Skin of body (tissue), 2 donors: ENCODE measurements around the gene PI4K2B. TPM values are rescaled to one million over a fixed set of nuclear protein-coding genes. Genes with fewer than 3 reads are reported as not detected.
"Not testable (repeated sequence)": the region's sequence is repeated elsewhere in the genome, so short reads cannot be mapped to it uniquely, and the experiment has no call there.

Source experiments
- DNase-seq: peaks from one replicate; lab custom pipeline; 2025; lab: John Stamatoyannopoulos, UW
- total RNA-seq: library from RNA; depleted of rRNA; stranded (reverse); fragments of >200 nt; gene quantifications from one replicate; pipeline ENCODE4 v1.2.3, GENCODE V29; 2014

Gene PI4K2B
- total RNA-seq = 16.4 TPM

DNA sequence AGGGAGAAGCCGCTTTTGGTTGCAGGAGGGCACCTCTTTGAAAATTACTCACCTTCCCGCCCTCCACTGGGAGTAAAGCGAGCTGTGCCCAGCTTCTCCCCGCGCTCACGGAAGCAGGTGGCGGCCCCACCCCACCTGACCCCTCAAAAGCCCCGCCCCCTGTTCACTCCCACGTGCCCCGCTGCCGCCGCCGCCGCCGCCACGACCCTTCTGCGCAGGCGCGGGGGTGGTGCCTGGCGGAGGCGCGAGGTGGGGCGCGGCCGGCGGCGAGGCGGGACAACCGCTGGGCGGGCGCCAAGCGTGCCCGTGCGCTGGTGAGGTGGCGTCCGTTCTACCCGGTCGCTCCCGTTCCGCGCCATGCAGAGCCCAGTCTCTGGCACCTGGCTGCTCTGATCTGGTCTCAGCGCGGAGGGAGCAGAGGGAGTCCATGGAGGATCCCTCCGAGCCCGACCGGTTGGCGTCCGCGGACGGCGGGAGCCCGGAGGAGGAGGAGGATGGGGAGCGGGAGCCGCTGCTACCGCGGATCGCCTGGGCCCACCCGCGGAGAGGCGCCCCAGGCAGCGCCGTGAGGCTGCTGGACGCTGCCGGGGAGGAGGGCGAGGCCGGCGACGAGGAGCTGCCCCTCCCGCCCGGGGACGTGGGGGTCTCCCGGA lies at the start of gene PI4K2B:
Gene PI4K2B, plus strand, starts transcription at position 297 of the 653 bp plus-strand sequence. Its CDS starts 131 bp downstream, at position 428.
- DNase-seq = peak; percentile 26

DNA sequence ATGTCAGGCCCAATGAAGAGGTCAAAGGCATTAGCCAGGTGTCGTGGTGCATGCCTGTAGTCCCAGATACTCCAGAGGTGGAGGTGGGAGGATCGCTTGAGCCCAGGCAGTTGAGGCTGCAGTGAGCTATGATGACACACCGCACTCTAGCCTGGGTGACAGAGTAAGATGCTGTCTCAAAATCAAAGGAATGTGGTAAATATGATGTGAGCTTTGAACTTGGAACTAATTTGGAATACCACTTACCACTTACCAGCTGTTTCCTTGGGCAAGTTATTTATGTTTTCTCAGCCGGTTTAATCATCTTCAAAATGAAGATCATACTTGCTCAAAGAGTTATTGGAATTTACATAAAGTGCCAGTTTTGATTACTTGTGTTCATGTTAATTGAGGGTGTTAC lies 49.8 kb upstream of the PI4K2B start:
- DNase-seq = no peak

DNA sequence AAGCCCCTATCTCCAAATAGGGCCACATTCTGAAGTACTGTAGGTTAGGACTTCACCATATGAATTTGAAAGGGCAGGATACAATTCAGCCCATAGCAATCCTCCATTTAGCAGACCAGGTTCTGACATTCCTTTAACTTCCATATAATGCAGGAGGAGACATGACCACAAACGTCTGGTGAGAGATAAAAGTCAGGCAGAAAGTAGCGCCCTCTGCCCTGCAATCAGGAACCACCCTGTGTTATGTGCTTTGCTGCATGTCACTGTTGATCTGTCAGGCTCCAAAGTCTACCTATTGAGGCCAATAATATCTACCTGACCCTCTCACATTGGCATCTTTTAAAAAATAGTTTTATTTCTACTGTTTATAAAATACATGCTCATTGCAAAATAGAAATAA lies 43.4 kb upstream of the PI4K2B start:
- DNase-seq = no peak

DNA sequence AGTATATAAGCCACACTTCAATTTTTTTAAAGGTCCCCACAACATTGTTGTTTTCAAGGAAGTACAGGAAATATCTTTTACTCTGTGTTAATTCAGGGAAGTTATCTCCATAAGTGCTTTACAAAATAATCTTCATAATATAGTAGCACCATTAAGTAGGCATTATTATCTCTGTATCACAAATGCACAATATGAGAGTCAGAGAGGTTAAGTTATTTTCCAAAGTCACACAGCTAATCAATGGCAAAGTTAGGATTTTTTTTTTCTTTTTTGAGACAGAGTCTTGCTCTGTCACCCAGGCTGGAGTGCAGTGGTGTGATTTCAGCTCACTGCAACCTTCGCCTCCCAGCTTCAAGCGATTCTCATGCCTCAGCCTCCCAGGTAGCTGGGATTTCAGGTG lies 35.1 kb upstream of the PI4K2B start:
- DNase-seq = no peak

DNA sequence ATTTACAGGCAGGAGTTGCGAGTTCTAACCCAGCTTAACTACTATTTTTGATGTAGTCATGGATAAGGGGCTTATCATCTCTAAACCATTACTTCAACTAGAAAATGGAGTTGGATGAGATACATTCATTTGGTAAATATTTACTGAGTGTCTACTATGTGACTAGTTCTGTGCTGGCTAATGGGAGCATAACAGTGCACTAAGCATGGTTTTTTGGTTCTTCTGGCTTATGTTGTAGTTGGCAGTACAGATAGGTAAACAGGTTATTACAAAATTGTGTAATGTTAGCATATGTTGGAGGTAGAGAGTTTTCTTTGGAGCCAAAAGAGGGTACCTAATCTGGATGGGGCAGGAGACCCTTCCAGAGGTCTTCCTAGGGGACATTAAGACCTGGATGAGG lies 25.8 kb upstream of the PI4K2B start:
- DNase-seq = no peak

DNA sequence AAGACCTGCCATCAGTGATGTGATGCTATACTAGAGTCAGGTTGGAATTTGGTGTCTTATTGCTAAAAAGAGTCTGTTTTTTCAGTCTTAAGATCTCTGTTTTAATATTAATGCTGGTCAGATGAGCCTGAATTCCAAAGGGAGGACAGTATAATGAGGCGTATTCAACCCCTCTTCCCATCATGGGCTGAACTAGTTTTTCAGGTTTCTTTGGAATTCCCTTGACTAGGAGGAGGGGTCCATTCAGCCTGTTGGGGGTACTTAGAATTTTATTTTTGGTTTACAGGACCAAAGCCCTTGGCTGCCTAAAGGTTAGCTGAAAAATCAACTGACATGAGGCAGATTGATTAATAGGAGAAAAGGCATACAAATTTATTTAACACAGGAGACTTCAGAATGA lies 24.1 kb upstream of the PI4K2B start:
- no peak for DNase-seq

DNA sequence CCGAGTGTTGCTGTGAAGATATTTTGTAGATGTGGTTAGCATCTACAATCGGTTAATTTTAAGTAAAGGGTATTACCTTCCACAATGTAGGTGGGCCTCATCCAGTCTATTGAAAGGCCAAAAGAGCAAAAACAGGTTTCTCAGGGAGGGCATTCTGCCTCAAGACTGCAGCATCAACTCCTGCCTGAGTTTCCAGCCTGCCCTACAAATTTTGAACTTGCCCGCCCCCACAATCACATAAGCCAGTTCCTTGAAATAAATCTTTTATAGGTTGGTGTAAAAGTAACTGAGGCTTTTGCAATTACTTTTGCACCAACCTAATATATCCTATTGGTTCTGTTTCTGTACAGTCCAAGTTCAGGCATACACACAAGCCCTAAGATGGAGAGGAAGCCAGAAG lies 22.1 kb upstream of the PI4K2B start:
- DNase-seq = no peak

DNA sequence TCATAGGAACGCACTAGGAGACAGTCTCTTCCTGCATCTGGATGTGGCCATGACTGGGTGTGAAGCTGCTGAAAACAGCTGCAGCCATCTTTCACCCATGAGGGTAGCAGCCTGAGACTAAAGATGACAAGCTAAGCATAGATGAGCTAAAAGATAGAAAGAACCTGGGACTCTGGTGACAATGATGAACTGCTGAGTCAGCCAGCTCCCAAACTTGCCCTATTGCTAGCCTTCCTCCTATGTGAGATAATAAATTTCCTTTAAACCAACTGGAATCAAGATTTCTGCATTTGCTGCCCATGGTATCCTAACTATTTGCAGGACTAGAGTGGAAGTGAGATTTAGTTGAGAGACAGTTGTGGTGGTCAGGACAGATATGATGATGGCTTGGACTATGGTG lies 21.0 kb upstream of the PI4K2B start:
- DNase-seq = no peak

DNA sequence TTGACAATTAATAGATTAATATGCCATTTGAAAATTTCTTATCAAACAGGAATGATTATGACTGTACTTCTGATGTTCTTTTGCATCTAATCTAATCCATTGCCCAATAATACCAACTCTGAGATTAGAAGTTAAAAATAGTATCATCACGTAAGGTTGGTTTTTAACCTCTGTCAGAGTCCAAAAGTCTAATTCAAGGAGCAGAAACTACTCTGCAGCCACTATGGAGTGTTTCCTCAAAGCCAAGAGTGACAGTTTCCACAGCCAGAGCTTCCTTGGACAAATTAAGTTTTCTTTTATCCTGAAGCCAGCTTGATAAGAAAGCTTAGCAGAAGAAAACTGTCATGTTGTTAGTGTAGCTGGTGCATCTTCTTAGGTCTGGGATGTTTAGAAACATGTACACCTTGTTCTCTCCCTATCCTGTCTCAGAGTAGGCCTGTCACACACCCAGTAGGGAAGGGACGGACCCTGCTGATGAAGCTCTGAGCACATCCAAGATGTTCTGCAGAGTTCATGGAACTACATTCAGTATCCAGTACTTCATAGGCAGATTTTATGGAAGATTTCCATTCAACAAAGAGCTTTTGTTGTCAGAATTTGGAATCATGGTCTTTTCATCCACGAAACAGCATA lies 20.4 kb upstream of the PI4K2B start:
- no peak for DNase-seq

DNA sequence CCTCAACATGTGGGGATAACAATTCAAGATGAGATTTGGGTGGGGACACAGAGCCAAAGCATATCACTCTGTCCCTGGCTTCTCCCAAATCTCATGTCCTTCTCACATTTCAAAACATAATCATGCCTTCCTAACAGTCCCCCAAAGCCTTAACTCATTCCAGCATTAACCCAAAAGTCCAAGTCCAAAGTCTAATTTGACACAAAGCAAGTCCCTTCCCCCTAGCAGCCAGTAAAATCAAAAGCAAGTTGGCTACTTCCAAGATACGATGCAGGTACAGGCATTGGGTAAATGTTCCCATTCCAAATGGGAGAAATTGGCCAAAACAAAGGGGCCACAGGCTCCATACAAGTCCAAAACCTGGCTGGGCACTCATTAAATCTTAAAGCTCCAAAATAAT lies 19.1 kb upstream of the PI4K2B start:
- not testable (repeated sequence) for DNase-seq

DNA sequence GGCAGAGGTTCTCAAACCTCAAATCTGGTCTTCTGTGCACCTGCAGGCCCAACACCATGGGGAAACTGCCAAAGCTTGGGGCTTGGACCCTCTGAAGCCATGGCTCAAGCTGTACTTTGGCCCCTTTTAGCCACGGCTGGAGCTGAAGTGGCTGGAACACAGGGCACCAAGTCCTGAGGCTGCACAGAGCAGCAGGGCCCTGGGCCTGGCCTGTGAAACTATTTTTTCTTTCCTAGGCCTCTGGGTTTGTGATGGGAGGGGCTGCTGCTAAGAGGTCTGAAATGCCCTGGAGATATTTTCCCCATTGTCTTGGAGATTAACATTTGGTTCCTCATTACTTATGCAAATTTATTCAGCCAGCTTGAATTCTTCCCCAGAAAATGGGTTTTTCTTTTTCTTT lies 18.3 kb upstream of the PI4K2B start:
- DNase-seq = no peak

DNA sequence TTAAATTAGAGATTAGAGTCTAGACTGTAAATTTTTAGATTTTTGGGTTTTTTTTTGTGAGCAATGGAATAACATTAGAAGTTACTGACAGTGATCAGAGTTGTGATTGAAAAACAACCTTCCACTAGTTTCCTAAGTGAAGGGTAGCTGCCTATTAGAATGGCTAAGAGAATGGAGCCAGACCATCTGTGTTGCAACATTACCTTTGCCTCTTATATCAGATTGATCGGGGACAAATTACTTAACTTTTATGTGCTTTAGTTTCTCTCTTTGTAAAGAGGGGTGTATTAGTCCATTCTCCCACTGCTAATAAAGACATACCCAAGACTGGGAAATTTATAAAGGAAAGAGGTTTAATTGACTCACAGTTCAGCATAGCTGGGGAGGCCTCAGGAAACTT lies 12.5 kb upstream of the PI4K2B start:
- DNase-seq = no peak

DNA sequence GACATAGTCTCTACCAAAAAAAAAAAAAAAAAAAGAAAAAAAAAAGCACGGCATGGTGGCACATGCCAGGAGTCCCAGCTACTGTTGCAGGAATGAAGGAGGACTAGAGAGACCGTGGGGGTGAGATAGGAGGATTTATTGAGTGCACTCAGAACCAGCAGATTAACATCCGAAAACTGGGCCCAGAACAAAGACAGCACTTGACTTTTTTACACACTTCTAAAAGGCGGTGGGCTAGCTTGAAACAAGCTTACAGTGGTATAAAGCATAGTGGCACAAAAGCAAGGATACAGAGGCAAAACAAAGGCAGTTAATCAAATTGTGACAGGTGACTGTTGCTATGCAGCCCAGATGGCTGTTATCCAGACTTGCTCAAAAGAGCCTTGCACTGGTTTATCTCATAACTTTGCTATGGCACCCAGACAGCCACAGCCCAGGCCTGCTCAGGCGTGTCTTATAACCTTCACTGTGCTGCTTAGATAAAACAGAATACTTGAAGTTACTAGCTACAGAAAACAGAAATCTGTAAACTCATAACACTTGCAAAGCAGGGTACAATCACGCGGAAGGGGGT lies 9.9 kb upstream of the PI4K2B start:
- DNase-seq = no peak

DNA sequence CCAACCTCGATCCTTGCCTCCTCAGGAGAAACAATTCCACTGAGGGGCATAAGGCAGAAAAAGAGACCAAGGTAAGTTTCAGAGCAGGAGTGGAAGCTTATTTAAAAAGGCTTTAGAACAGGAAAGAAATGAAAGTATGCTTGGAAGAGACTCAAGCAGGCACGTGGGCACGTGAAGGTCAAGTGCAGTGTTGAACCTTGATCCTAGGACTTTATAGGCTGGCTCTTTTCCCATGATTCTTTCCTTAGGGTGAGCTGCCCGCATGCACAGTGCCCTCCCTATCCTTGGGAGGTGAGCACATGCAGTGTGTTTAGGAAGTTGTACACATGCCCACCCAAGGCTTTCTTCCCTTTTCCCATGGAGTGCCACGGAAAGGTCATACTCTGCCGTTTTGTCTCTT lies 4.0 kb upstream of the PI4K2B start:
- no peak for DNase-seq

DNA sequence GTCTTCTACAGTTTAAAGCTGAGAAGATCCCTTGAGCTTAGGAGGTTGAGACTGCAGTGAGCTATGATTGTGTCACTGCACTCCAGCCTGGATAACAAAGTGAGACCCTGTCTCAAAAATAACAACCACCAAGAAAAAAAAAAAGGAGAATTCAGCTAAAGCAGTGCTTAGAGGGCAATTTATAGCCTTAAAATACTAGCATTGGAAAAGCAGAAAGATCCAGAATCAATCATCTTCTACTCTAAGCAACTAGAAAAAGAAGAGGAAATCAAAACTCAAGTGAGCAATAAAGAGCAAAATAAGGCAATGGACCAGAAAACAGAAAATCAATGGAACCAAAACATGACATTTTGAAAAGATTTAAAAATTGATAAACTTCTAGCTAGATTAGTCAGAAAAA lies 639 bp upstream of the PI4K2B start:
- no peak for DNase-seq

DNA sequence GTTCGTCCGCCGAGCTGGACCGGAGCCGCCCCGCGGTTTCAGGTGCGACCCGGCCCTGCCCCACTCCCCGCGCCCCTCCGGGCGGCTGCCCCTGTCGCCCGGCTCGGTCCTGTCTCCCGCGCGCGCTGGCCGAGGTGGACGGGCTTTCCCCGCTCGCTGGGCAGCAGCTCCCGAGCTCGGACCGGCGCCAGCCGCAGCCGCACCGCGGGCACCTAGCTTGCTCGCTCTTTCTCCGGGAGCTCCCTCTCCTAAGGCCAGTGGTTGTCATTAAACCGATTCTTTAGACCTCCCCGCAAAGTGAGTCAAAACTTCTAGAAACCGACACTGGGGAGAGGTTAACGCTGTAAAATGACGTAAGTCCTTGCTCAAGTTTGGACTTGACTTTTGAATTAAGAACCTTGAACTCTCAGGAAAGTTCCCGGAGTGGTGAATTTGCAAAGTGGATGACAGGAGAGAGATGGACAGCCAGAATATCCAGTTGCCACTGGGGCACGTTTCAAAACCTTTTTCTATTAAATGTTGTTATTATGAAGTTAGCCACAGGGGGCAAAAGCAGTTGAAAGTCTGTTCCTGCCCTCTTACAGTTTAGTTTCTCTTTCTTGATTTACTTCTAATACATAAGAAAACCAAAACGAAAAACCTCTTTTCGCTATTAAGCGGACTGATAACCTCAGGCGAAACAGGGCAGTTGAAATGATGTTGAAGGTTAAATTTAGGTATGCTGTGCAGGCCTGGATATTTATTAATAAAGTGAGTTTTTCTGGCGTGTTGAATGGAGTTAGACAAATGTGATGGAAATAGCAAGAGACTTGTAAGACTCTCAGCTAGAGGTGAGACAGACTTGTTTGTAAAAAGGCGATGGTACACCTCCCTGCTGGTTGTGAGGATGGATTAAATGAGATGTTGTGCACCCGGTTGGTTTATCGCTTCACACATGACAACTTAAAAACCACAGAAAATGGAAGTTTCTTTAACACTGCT lies 847 bp downstream of the PI4K2B start:
- peak; percentile 76 for DNase-seq

DNA sequence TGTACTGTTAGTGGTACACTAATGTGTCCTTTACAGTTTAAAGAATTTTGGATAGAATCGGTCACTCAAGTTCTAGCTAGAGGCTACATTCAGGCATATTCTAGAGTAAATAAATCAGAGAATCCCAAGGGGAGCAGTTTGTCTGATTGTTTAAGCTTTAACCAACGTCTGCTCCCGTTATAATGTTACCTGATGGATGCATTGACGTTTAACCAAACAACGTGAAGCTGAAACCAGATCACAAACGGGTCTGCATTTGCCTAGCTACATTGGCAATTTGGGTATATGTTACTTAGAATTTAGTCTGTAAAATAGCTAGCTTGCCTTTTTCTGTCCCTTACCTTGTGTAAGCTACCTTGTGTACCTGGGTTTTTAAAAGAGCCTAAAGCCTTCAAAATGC lies 1.6 kb downstream of the PI4K2B start:
- no peak for DNase-seq

DNA sequence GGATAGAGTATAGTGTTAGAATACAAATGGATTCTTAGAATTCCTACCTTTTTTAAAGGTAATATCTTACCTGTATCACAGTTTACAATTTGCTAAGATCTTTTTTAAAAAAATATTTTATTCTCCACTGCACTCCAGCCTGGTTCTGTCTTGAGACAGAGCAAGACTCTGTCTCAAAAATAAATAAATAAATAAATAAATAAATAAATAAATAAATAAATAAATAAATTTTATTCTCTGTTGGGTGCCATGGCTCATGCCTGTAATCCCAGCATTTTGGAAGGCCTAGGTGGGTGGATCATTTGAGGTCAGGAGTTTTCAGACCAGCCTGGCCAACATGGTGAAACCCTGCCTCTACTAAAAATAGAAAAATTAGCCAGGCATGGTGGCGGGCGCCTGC lies 2.2 kb downstream of the PI4K2B start:
- DNase-seq = not testable (repeated sequence)

DNA sequence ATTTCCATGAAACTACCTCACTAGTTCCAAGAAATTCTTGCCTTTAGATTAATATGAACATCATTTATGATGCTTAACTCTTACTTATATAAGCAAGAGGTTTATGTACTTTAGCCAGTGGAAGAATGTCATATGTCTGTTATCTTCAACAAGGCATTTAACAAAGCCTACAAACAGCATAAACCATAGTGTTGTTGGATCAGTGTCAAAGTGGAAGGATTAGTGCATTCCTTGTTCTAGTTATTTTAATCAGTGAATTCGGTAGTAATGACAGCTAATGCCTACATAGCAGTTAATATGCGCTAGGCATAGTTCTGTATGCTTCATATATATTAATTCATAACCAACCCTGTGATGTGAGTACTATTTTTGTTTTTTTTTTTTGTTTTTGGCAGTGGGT lies 3.1 kb downstream of the PI4K2B start:
- DNase-seq = no peak

DNA sequence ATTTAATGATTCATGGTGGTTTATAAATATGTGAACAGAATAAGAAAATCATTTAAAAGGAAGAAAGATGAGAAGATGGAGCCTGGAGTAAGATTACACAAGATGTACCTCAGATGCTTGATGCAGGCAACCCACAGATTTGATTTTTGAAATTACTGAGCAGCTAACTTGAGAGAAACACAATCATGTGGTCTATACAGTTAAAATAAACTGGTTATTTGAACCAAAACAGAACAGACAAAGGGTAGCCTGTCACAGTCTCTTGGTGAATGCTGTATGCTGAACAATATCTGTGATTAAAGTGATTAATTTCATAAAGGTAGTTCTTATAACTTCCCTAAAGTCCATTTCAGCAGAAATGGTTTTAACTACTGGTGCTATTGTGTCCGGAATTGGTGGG lies 4.2 kb downstream of the PI4K2B start:
- no peak for DNase-seq

DNA sequence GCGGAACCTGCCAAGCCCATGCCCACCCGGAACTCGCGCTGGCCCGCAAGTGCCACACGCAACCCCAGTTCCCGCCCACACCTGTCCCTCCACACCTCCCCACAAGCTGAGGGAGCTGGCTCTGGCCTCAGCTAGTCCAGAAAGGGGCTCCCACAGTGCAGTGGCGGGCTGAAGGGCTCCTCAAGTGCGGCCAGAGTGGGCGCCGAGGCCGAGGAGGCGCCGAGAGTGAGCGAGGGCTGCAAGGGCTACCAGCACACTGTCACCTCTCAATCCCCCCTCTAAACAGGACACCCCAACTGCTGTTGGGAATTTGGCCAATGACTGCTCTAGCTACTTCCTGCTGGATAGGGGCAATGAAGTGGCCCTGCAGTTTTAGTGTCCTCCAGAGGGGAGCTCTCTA lies 5.7 kb downstream of the PI4K2B start:
- DNase-seq = not testable (repeated sequence)

DNA sequence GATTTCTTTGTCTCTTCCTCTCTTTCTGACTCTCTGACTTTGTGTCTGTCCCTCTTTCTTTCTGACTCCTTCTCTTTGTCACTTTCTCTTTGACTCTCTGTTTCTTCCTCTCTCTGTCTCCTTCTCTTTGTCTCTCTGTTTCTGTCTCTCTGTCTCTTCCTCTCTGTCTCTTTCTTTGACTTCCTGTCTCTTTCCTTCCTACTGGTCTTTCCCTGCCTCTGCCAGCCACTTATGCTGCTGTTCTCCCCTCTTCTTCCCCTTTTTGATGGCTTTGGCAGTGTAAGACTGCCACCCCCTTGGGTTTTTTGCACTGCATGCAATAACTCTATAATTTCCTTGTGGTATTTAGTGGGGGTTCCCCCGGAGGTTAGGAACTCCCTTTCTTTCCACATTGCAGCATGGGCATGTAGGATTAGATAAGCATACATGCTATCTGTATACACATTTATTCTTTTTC lies 6.9 kb downstream of the PI4K2B start:
- DNase-seq = not testable (repeated sequence)
